Measurements from ENCODE around the gene ZNF785.
A peak's percentile ranks its signal among the peaks of the same experiment; 100 is the strongest.

- TF ChIP-seq CTCF (IDR thresholded peaks at IDR 0.05) (peak; percentile 23 to 56 (median 47)), EP300 (IDR thresholded peaks at IDR 0.05) (no peak)
Measured at GRCh38 chr16:30535777-30536190, 49.7 kb downstream of the ZNF785 start.
